GM12874 (cell line): ENCODE results near the gene RIMS1.

Experiments used
- CTCF ChIP-seq: IDR thresholded peaks from 2 replicates; pipeline ENCODE4 v1.5.1; 2011; ENCODE audit warnings: low read depth, mild to moderate bottlenecking, control low read depth, low read length, moderate library complexity; ENCODE audit not compliant: insufficient read depth

The RIMS1 gene

DNA sequence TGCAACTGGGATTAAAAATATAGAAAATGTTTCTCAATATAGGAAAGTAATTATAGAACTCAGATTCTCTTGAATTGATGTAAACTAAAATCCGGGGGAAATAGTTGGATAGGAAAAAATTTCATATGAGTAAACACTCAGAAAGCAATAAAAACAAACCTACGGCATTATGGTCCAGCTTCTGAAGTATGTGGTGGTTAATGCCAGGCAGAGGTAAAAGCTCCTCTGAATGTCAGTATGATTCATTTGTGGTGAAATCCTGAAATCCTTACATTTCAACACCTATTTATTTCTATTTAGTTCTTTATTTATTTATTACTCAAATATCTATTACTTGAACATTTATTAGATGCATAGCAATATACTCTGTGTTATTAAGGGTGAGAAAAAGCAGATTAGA, 145.1 kb downstream of the RIMS1 start:
- no peak for TF ChIP-seq CTCF

- no peak for TF ChIP-seq CTCF
Measured at GRCh38 chr6:72032086-72032485, 145.7 kb downstream of the RIMS1 start.

GRCh38 chr6:72035486-72035885, 149.1 kb downstream of the RIMS1 start:
- no peak for TF ChIP-seq CTCF

DNA sequence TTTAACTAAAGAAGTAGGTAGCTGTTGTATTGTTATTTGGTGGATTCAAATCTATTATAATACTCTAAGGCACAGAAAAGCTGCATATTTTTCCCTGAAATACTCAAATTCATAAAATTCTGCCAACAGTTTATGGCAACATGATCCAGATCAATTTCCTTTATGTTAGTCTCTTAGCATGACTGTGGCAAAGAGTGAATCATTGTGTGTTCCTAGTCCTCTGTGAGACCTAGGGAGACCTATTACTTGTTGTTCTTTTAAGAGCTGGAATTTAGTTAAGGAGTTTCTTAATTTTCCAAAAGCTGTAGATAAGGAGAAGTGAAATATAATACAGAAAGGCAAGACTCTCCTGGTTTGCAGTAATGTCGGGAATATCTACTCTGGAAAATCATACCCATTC, 149.6 kb downstream of the RIMS1 start:
- TF ChIP-seq CTCF, result no peak

GRCh38 chr6:72037006-72037405, 150.7 kb downstream of the RIMS1 start:
- no peak for TF ChIP-seq CTCF

GRCh38 chr6:72040111-72040510, 153.8 kb downstream of the RIMS1 start:
- no peak for TF ChIP-seq CTCF

DNA sequence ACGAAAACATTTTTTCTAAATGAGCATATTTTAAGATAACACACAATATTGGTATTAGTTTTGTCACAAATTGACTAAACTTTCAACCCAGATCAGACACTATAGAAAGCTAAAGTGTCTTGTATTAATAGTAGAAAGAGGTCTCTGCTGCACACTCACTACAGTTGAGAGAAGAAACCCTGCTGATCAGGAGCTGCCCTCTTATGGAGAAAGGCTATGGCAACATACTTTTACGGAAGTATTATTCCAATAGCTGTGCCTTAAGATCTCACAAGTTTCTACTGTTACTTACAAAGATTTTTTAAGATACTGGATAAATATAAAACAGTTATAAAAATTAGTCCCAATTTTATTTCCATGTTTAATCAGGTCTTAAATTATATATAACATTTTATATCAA, 155.7 kb downstream of the RIMS1 start:
- no peak for TF ChIP-seq CTCF

- no peak for TF ChIP-seq CTCF
Measured at GRCh38 chr6:72048080-72048479, 161.7 kb downstream of the RIMS1 start.
